ENCODE results near the gene EXOSC5.
"Not testable (repeated sequence)": the region's sequence is repeated elsewhere in the genome, so short reads cannot be mapped to it uniquely, and the experiment has no call there.

The EXOSC5 gene

GRCh38 chr19:41397086-41398049, at the start of gene EXOSC5, which contains the start of gene BCKDHA:
Gene EXOSC5, minus strand, starts transcription at chr19:41397359. Its CDS starts 31 bp downstream, at chr19:41397328.
Gene BCKDHA, plus strand, starts transcription at chr19:41397818. Its CDS starts 10 bp downstream, at chr19:41397828.
- DNase-seq = peak; percentile 89 to 99

GRCh38 chr19:41445575-41445974, 48.4 kb upstream of the EXOSC5 start:
- DNase-seq = no peak

- DNase-seq = no peak
These were observed 46.8 kb upstream of the EXOSC5 start for GRCh38 chr19:41443813-41444455.

- no peak for DNase-seq
These were observed 45.6 kb upstream of the EXOSC5 start, which contains the start of gene ERICH4 for GRCh38 chr19:41442473-41443355. Gene ERICH4, plus strand, starts transcription at chr19:41443156. Its CDS starts 14 bp downstream, at chr19:41443170.

GRCh38 chr19:41441321-41441945, 44.3 kb upstream of the EXOSC5 start:
- no peak for DNase-seq

- DNase-seq = peak; percentile 89 to 95
These were observed 42.5 kb upstream of the EXOSC5 start, which contains the start of gene DMAC2 for GRCh38 chr19:41439441-41440222. Gene DMAC2, minus strand, starts transcription at chr19:41439912. Its CDS starts 13 bp downstream, at chr19:41439899.

GRCh38 chr19:41437944-41438574, 40.9 kb upstream of the EXOSC5 start:
- no peak for DNase-seq

- no peak for DNase-seq
These were observed 39.5 kb upstream of the EXOSC5 start for GRCh38 chr19:41436674-41436951.

- DNase-seq = no peak
These were observed 38.9 kb upstream of the EXOSC5 start for GRCh38 chr19:41435936-41436673.

GRCh38 chr19:41435376-41435775, 38.2 kb upstream of the EXOSC5 start:
- DNase-seq = not testable (repeated sequence)

- peak in 1 of 2 donors; percentile 38 for DNase-seq
These were observed 37.3 kb upstream of the EXOSC5 start for GRCh38 chr19:41434450-41434849.

GRCh38 chr19:41433171-41433570, 36.0 kb upstream of the EXOSC5 start:
- no peak for DNase-seq

GRCh38 chr19:41431426-41432386, 34.5 kb upstream of the EXOSC5 start:
- DNase-seq = peak in 1 of 2 donors; percentile 54

GRCh38 chr19:41430922-41431321, 33.8 kb upstream of the EXOSC5 start:
- DNase-seq = no peak

GRCh38 chr19:41428481-41428859, 31.3 kb upstream of the EXOSC5 start:
- DNase-seq = no peak

- peak; percentile 51 to 53 for DNase-seq
These were observed 30.7 kb upstream of the EXOSC5 start for GRCh38 chr19:41427647-41428480.

- peak; percentile 51 to 60 for DNase-seq
These were observed 29.9 kb upstream of the EXOSC5 start, which contains the start of gene B3GNT8 for GRCh38 chr19:41426952-41427646. Gene B3GNT8, minus strand, starts transcription at chr19:41427374. Its CDS starts 596 bp downstream, at chr19:41426778.
